ENCODE results near the gene LURAP1L.

LURAP1L gene

GRCh38 chr9:12759761-12760160 lies 15.1 kb upstream of the LURAP1L start:
- TF ChIP-seq CTCF (IDR thresholded peaks at IDR 0.05; ENCODE audit: control extremely low read depth, extremely low read depth, low read depth, missing control alignments), result no peak
- CTCF ChIA-PET, result interaction anchor here (0.9 to 1.1 kb wide), 2 partner anchors 16 to 60 kb away, joined by 3 read pairs; no protein-coding TSS in a partner anchor
- no peak for DNase-seq (ENCODE audit: extremely low spot score)
- POLR2A ChIA-PET, result no interaction called here

- ChIA-PET CTCF (no interaction called here), POLR2A (no interaction called here)
- DNase-seq (ENCODE audit: extremely low spot score), result no peak
- TF ChIP-seq CTCF (IDR thresholded peaks at IDR 0.05; ENCODE audit: control extremely low read depth, extremely low read depth, low read depth, missing control alignments), result no peak
Observed at GRCh38 chr9:12760758-12761157, 14.1 kb upstream of the LURAP1L start.

- ChIA-PET CTCF (interaction anchor here (2.0 kb wide), 1 partner anchor 8 kb away, joined by 7 read pairs; no protein-coding TSS in a partner anchor), POLR2A (no interaction called here)
- no peak for DNase-seq (ENCODE audit: extremely low spot score)
- TF ChIP-seq CTCF (IDR thresholded peaks at IDR 0.05; ENCODE audit: control extremely low read depth, extremely low read depth, low read depth, missing control alignments), result no peak
Observed at GRCh38 chr9:12764150-12764549, 10.7 kb upstream of the LURAP1L start.

- ChIA-PET POLR2A (no interaction called here), CTCF (interaction anchor here (2.0 kb wide), 1 partner anchor 9 kb away, joined by 7 read pairs; no protein-coding TSS in a partner anchor)
- no peak for DNase-seq (ENCODE audit: extremely low spot score)
- TF ChIP-seq CTCF (IDR thresholded peaks at IDR 0.05; ENCODE audit: control extremely low read depth, extremely low read depth, low read depth, missing control alignments), result no peak
Observed at GRCh38 chr9:12765088-12765798, 9.6 kb upstream of the LURAP1L start.

GRCh38 chr9:12766357-12766756 lies 8.5 kb upstream of the LURAP1L start:
- CTCF ChIA-PET, result no interaction called here
- DNase-seq (ENCODE audit: extremely low spot score), result no peak
- no peak for TF ChIP-seq CTCF (IDR thresholded peaks at IDR 0.05; ENCODE audit: control extremely low read depth, extremely low read depth, low read depth, missing control alignments)
- POLR2A ChIA-PET, result no interaction called here

- DNase-seq (ENCODE audit: extremely low spot score), result no peak
- ChIA-PET POLR2A (no interaction called here), CTCF (interaction anchor here (2.2 kb wide), 1 partner anchor 28 kb away, joined by 6 read pairs; no protein-coding TSS in a partner anchor)
- TF ChIP-seq CTCF (IDR thresholded peaks at IDR 0.05; ENCODE audit: control extremely low read depth, extremely low read depth, low read depth, missing control alignments), result no peak
Observed at GRCh38 chr9:12770261-12770660, 4.6 kb upstream of the LURAP1L start.
